MM.1S (cell line): ENCODE measurements around the gene FOXP2.

Experiments
- DNase-seq: peaks from one replicate; pipeline ENCODE4 v3.0.0-alpha.2; 2015
- H2AFZ ChIP-seq: fragments of 300-600 bp; sonication (generic); 2 replicates; pipeline ENCODE4 v1.6.0; 2016; ENCODE audit warnings: antibody characterized with exemption, low read length
- H3F3A ChIP-seq: fragments of 300-600 bp; sonication (generic); 2 replicates; pipeline ENCODE4 v1.6.1; 2016; ENCODE audit warnings: mild to moderate bottlenecking, antibody characterized with exemption, low read length, moderate library complexity, mixed read lengths; ENCODE audit not compliant: insufficient read depth
- H3K27ac ChIP-seq: fragments of 300-600 bp; sonication (generic); 2 replicates; pipeline ENCODE4 v1.5.1; 2016; ENCODE audit warnings: mild to moderate bottlenecking, low read length
- H3K27me3 ChIP-seq: fragments of 300-600 bp; sonication (generic); replicated peaks from 2 replicates; pipeline ENCODE4 v1.6.0; 2016; ENCODE audit warnings: low read length; ENCODE audit not compliant: insufficient read depth
- H3K36me3 ChIP-seq: fragments of 300-600 bp; sonication (generic); replicated peaks from 2 replicates; pipeline ENCODE4 v1.6.1; 2016; ENCODE audit warnings: mild to moderate bottlenecking, low read length, mixed read lengths; ENCODE audit not compliant: insufficient read depth
- H3K4me1 ChIP-seq: fragments of 300-600 bp; sonication (generic); 2 replicates; pipeline ENCODE4 v1.6.1; 2016; ENCODE audit warnings: low read length, mixed read lengths
- H3K4me2 ChIP-seq: fragments of 300-600 bp; sonication (generic); 2 replicates; pipeline ENCODE4 v1.6.0; 2016; ENCODE audit warnings: low read depth, low read length
- H3K4me3 ChIP-seq: fragments of 300-600 bp; sonication (generic); 2 replicates; pipeline ENCODE4 v1.5.1; 2016; ENCODE audit warnings: low read length, mixed read lengths
- H3K79me2 ChIP-seq: fragments of 300-600 bp; sonication (generic); 2 replicates; pipeline ENCODE4 v1.6.1; 2016; ENCODE audit warnings: mixed run types, low read length, mixed read lengths
- H3K9ac ChIP-seq: fragments of 300-600 bp; sonication (generic); 2 replicates; pipeline ENCODE4 v1.6.1; 2016; ENCODE audit warnings: low read length, mixed read lengths
- H3K9me2 ChIP-seq: fragments of 300-600 bp; sonication (generic); replicated peaks from 2 replicates; pipeline ENCODE4 v1.6.1; 2016; ENCODE audit warnings: mild to moderate bottlenecking, low read length, mixed read lengths; ENCODE audit not compliant: insufficient read depth
- H3K9me3 ChIP-seq: fragments of 300-600 bp; sonication (generic); replicated peaks from 2 replicates; pipeline ENCODE4 v1.6.1; 2016; ENCODE audit warnings: mild to moderate bottlenecking, low read length, mixed read lengths; ENCODE audit not compliant: insufficient read depth
- H4K20me1 ChIP-seq: fragments of 300-600 bp; sonication (generic); 2 replicates; pipeline ENCODE4 v1.6.1; 2016; ENCODE audit warnings: mild to moderate bottlenecking, low read length, moderate library complexity, mixed read lengths; ENCODE audit not compliant: insufficient read depth
- EZH2 ChIP-seq: fragments of 300-600 bp; sonication (generic); optimal IDR thresholded peaks from 2 replicates; pipeline ENCODE3; 2017; ENCODE audit warnings: low read depth, mild to moderate bottlenecking, antibody characterized with exemption, low read length, mixed read lengths
- EZH2phosphoT487 ChIP-seq: fragments of 300-600 bp; sonication (generic); IDR thresholded peaks from 2 replicates; pipeline ENCODE4 v1.6.1; 2018; ENCODE audit warnings: antibody characterized with exemption, low read length
- TF ChIP-seq, protein P1 (sequence below): fragments of 300-600 bp; sonication (generic); IDR thresholded peaks from 2 replicates; pipeline ENCODE4 v1.5.1; 2016; ENCODE audit warnings: antibody characterized with exemption, low read length, mixed read lengths

Gene FOXP2

DNA sequence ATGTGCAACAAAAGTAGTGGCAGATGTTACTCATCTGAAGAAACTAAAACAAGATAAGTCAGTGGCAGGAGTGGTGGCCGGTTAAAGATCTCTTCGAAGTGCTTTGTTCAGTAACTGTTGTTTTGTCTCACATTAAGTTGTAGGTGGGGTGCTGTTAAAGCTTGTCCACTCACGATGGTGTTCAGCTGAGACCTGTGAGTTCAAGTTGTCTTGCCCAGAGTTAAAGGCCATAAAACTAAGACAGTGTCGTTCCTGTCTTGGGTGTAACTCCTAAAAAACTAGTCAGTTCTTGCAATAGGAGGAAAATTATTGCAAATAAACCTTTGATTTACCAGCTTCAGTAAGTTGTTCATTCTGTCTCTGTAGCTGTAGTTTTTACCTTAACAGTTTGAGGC, 857 bp upstream of the FOXP2 start:
- Histone ChIP-seq H3K4me3 (no peak overlapping the region), H2AFZ (no peak overlapping the region), H3K9me3 (no peaks in the 10 kb centered on the region), H3F3A (no peaks in the 10 kb centered on the region), H3K27me3 (no peaks in the 10 kb centered on the region), H3K9ac (no peak overlapping the region), H3K36me3 (no peaks in the 10 kb centered on the region), H3K4me2 (no peak overlapping the region), H3K27ac (no peak overlapping the region), H3K9me2 (no peaks in the 10 kb centered on the region), H3K79me2 (no peaks in the 10 kb centered on the region), H4K20me1 (no peaks in the 10 kb centered on the region), H3K4me1 (no peaks in the 10 kb centered on the region)
- TF ChIP-seq EZH2phosphoT487 (no peak), EZH2 (no peak)
- TF ChIP-seq, protein P1, sequence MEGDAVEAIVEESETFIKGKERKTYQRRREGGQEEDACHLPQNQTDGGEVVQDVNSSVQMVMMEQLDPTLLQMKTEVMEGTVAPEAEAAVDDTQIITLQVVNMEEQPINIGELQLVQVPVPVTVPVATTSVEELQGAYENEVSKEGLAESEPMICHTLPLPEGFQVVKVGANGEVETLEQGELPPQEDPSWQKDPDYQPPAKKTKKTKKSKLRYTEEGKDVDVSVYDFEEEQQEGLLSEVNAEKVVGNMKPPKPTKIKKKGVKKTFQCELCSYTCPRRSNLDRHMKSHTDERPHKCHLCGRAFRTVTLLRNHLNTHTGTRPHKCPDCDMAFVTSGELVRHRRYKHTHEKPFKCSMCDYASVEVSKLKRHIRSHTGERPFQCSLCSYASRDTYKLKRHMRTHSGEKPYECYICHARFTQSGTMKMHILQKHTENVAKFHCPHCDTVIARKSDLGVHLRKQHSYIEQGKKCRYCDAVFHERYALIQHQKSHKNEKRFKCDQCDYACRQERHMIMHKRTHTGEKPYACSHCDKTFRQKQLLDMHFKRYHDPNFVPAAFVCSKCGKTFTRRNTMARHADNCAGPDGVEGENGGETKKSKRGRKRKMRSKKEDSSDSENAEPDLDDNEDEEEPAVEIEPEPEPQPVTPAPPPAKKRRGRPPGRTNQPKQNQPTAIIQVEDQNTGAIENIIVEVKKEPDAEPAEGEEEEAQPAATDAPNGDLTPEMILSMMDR, result no peak
- no peak for DNase-seq

DNA sequence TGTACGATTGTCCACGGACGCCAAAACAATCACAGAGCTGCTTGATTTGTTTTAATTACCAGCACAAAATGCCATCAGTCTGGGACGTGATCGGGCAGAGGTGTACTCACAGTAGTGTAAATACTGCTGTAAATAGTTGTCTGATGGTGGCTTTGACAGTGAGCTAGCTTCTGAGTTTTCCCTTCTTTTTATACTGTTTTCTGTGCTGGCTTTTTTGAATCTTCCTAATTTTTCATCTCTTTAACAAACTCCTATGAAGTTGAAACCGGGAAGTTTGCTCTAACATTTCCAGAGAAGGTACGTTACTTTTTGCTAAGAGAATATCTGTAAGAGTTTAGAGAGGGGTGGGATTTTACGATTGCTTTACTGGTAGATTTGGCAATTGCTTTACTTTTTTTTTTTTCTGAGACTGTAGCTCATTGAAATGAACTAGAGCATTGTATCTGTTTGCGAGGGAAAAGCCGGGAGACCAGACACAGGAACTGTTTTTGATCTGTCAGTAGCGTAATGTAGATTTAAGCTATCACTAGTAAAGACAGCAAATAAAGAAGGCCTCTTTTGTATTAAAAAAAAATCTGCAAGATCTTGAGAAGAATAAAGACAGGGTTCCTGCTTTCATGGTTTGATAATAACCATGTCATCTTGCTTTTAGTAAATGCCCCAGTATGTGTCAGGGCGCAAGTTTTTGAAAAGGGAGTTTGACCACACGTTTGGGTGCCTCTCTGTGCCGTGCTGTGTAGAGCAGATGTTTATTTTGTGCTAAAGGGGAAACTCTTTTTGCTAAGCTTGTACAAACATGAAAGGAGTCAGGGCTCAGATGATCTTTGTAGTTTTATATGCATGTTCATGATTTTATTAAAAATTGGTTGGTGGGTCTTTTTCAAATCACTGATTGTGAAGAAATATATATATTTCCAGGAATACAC, 712 bp downstream of the FOXP2 start:
- Histone ChIP-seq H3K9me3 (no peaks in the 10 kb centered on the region), H3K36me3 (no peaks in the 10 kb centered on the region), H3F3A (no peaks in the 10 kb centered on the region), H3K27ac (no peak overlapping the region), H3K9me2 (no peaks in the 10 kb centered on the region), H2AFZ (no peak overlapping the region), H3K4me1 (no peaks in the 10 kb centered on the region), H3K4me3 (no peak overlapping the region), H3K79me2 (no peaks in the 10 kb centered on the region), H4K20me1 (no peaks in the 10 kb centered on the region), H3K27me3 (no peaks in the 10 kb centered on the region), H3K9ac (no peak overlapping the region), H3K4me2 (no peak overlapping the region)
- TF ChIP-seq EZH2phosphoT487 (no peak), EZH2 (no peak)
- TF ChIP-seq, protein P1, result no peak
- DNase-seq, result no peak

DNA sequence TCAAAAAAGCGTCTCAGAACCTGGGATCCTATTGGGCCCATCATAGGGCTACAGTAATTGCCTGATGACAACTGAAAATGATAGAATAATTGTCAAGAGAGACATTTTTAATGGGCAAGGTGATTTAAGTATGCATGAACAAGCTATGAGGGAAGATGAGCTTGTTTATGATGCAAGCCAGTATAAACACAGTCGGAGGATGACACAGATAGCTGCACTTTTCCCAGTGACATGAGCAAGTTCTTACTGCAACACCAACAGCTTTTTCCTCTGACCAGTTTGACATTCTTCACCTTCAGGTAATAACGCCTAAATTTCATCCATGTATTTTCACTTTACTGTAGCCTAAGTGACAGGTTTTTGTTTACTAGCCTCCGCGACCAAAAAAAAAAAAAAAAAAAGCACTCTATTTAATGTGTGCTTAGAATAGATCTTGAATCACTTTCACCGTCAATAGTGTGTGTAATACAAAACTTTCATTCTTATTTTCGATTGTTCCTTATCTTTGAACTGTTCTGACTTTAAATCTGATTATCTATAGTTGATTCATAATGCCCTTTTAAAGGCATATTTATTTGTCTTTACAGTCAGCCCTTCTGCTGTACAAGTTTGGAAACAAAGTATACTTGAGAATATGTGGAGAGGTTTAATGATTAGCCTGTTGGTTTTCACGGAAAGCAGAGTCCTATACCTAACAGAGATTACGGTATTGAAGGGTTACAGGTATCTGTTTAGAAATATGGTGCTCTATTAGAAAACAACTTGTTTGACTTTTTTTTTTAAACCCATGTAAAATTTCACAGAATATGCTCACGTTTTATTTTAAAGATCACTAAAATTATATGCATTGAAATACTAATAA, 1.7 kb downstream of the FOXP2 start:
- TF ChIP-seq EZH2phosphoT487 (no peak), EZH2 (no peak)
- TF ChIP-seq, protein P1, result no peak
- no peak overlapping the region for H3K4me2 ChIP-seq
- H3F3A ChIP-seq, result no peaks in the 10 kb centered on the region
- H3K27me3 ChIP-seq, result no peaks in the 10 kb centered on the region
- no peak overlapping the region for H3K27ac ChIP-seq
- H3K4me1 ChIP-seq, result no peaks in the 10 kb centered on the region
- no peaks in the 10 kb centered on the region for H3K9me2 ChIP-seq
- no peak overlapping the region for H2AFZ ChIP-seq
- H3K79me2 ChIP-seq, result no peaks in the 10 kb centered on the region
- no peaks in the 10 kb centered on the region for H3K9me3 ChIP-seq
- no peak overlapping the region for H3K4me3 ChIP-seq
- no peaks in the 10 kb centered on the region for H3K36me3 ChIP-seq
- H3K9ac ChIP-seq, result no peak overlapping the region
- H4K20me1 ChIP-seq, result no peaks in the 10 kb centered on the region
- no peak for DNase-seq
